ENCODE measurements around the gene WDR41. TPM values are rescaled to one million over a fixed set of nuclear protein-coding genes. Genes with fewer than 3 reads are reported as not detected.

The WDR41 gene
- polyA plus RNA-seq, 1 experiment: 84.5 TPM

GRCh38 chr5:77463905-77464304 is 28.2 kb downstream of the WDR41 start:
- ChIA-PET CTCF (interaction anchor here (0.8 kb wide), 1 partner anchor 28 kb away, joined by 5 read pairs; the partner anchor contains the start of gene WDR41), POLR2A (no interaction called here)
- H3K27ac ChIP-seq (ENCODE audit: low read depth, low read length): no peak overlapping the region
- no peak for DNase-seq (ENCODE audit: low read depth, low spot score)
- H3K27me3 ChIP-seq (ENCODE audit: control insufficient read depth, insufficient read depth, low read length): no peaks in the 10 kb centered on the region
- H3K9me3 ChIP-seq (ENCODE audit: control insufficient read depth, insufficient read depth, low read length): no peaks in the 10 kb centered on the region
- no peak overlapping the region for H3K4me3 ChIP-seq (ENCODE audit: low read depth, low read length)
- TF ChIP-seq CTCF (IDR thresholded peaks at IDR 0.05; ENCODE audit: low read depth, low read length): no peak

GRCh38 chr5:77461287-77461686 is 30.8 kb downstream of the WDR41 start:
- no peak for TF ChIP-seq CTCF (IDR thresholded peaks at IDR 0.05; ENCODE audit: low read depth, low read length)
- Histone ChIP-seq H3K27ac (ENCODE audit: low read depth, low read length) (no peak overlapping the region), H3K9me3 (ENCODE audit: control insufficient read depth, insufficient read depth, low read length) (no peaks in the 10 kb centered on the region), H3K4me3 (ENCODE audit: low read depth, low read length) (no peak overlapping the region), H3K27me3 (ENCODE audit: control insufficient read depth, insufficient read depth, low read length) (no peaks in the 10 kb centered on the region)
- ChIA-PET POLR2A (no interaction called here), CTCF (no interaction called here)
- no peak for DNase-seq (ENCODE audit: low read depth, low spot score)

GRCh38 chr5:77454123-77454522 is 38.0 kb downstream of the WDR41 start:
- TF ChIP-seq CTCF (IDR thresholded peaks at IDR 0.05; ENCODE audit: low read depth, low read length): no peak
- POLR2A ChIA-PET: no interaction called here
- no peak for DNase-seq (ENCODE audit: low read depth, low spot score)
- H3K4me3 ChIP-seq (ENCODE audit: low read depth, low read length): no peak overlapping the region
- no peaks in the 10 kb centered on the region for H3K9me3 ChIP-seq (ENCODE audit: control insufficient read depth, insufficient read depth, low read length)
- no peaks in the 10 kb centered on the region for H3K27me3 ChIP-seq (ENCODE audit: control insufficient read depth, insufficient read depth, low read length)
- CTCF ChIA-PET: no interaction called here
- no peak overlapping the region for H3K27ac ChIP-seq (ENCODE audit: low read depth, low read length)

GRCh38 chr5:77452351-77452750 is 39.8 kb downstream of the WDR41 start:
- no peak for TF ChIP-seq CTCF (IDR thresholded peaks at IDR 0.05; ENCODE audit: low read depth, low read length)
- no peak for DNase-seq (ENCODE audit: low read depth, low spot score)
- ChIA-PET CTCF (no interaction called here), POLR2A (no interaction called here)
- H3K9me3 ChIP-seq (ENCODE audit: control insufficient read depth, insufficient read depth, low read length): no peaks in the 10 kb centered on the region
- H3K4me3 ChIP-seq (ENCODE audit: low read depth, low read length): no peak overlapping the region
- H3K27me3 ChIP-seq (ENCODE audit: control insufficient read depth, insufficient read depth, low read length): no peaks in the 10 kb centered on the region
- no peak overlapping the region for H3K27ac ChIP-seq (ENCODE audit: low read depth, low read length)

GRCh38 chr5:77449981-77450380 is 42.1 kb downstream of the WDR41 start:
- CTCF ChIA-PET: interaction anchor here (1.2 to 1.3 kb wide), 2 partner anchors 42 to 306 kb away, joined by 4 to 6 read pairs; partner anchors contain the start of gene WDR41

More at GRCh38 chr5:77449981-77450380, 42.1 kb downstream of the WDR41 start:
- Histone ChIP-seq H3K4me3 (ENCODE audit: low read depth, low read length) (no peak overlapping the region), H3K9me3 (ENCODE audit: control insufficient read depth, insufficient read depth, low read length) (no peaks in the 10 kb centered on the region), H3K27me3 (ENCODE audit: control insufficient read depth, insufficient read depth, low read length) (no peaks in the 10 kb centered on the region), H3K27ac (ENCODE audit: low read depth, low read length) (no peak overlapping the region)
- DNase-seq (ENCODE audit: low read depth, low spot score): no peak
- POLR2A ChIA-PET: no interaction called here
- TF ChIP-seq CTCF (IDR thresholded peaks at IDR 0.05; ENCODE audit: low read depth, low read length): no peak
